Measurements from ENCODE around the gene PTGDS.

PTGDS gene

GRCh38 chr9:136958898-136959850, 18.1 kb upstream of the PTGDS start:
- DNase-seq: no peak

- DNase-seq: no peak
These were observed 16.9 kb upstream of the PTGDS start for GRCh38 chr9:136960212-136960937.

GRCh38 chr9:136960938-136961275, 16.4 kb upstream of the PTGDS start:
- DNase-seq: no peak

- no peak for DNase-seq
These were observed 15.8 kb upstream of the PTGDS start for GRCh38 chr9:136961279-136962065.

- no peak for DNase-seq
These were observed 15.1 kb upstream of the PTGDS start for GRCh38 chr9:136962163-136962562.

- no peak for DNase-seq
These were observed 14.5 kb upstream of the PTGDS start for GRCh38 chr9:136962701-136963248.

GRCh38 chr9:136963341-136963740, 14.0 kb upstream of the PTGDS start:
- DNase-seq: no peak

- no peak for DNase-seq
These were observed 13.6 kb upstream of the PTGDS start for GRCh38 chr9:136963751-136964150.

GRCh38 chr9:136964171-136964689, 13.1 kb upstream of the PTGDS start:
- DNase-seq: peak; percentile 62

- DNase-seq: no peak
These were observed 12.4 kb upstream of the PTGDS start for GRCh38 chr9:136964833-136965422.

- DNase-seq: no peak
These were observed 11.4 kb upstream of the PTGDS start for GRCh38 chr9:136965771-136966484.

- no peak for DNase-seq
These were observed 8.8 kb upstream of the PTGDS start for GRCh38 chr9:136968333-136969127.

GRCh38 chr9:136969150-136969549, 8.2 kb upstream of the PTGDS start:
- no peak for DNase-seq

- no peak for DNase-seq
These were observed 7.5 kb upstream of the PTGDS start for GRCh38 chr9:136969774-136970173.

- no peak for DNase-seq
These were observed 6.9 kb upstream of the PTGDS start for GRCh38 chr9:136970361-136970760.

- no peak for DNase-seq
These were observed 5.6 kb upstream of the PTGDS start for GRCh38 chr9:136971746-136972145.

- DNase-seq: no peak
These were observed 5.0 kb upstream of the PTGDS start for GRCh38 chr9:136972335-136972734.

GRCh38 chr9:136972743-136973142, 4.6 kb upstream of the PTGDS start:
- DNase-seq: no peak

- no peak for DNase-seq
These were observed 3.4 kb upstream of the PTGDS start for GRCh38 chr9:136973618-136974617.
